ENCODE data around the gene COBL. TPM values are rescaled to one million over a fixed set of nuclear protein-coding genes. Genes with fewer than 3 reads are reported as not detected.

Gene COBL
- total RNA-seq = not detected

- ATAC-seq (peak; percentile 39 to 52), DNase-seq (ENCODE audit: low spot score in 2 of 2) (no peak)
- Mint-ChIP-seq H3K27ac (no peak within 1 kb of the TSS), H3K9me3 (no peaks in the 10 kb centered on the region), H3K36me3 (peaks cover 0 to 5% of the 10 kb centered on the region in 2 donors)
Observed at GRCh38 chr7:51316666-51317581, at the start of gene COBL. Gene COBL (minus strand): TSS chr7:51316809. CDS start chr7:51316633, 176 bp downstream.

- Mint-ChIP-seq H3K27ac (no peak overlapping the region), H3K36me3 (no peaks in the 10 kb centered on the region), H3K9me3 (peaks cover 9% of the 10 kb centered on the region in 2 donors)
- ATAC-seq (no peak), DNase-seq (ENCODE audit: low spot score in 2 of 2) (no peak)
Observed at GRCh38 chr7:51366172-51366728, 49.6 kb upstream of the COBL start.

- no peak overlapping the region for H3K27ac Mint-ChIP-seq
- H3K9me3 Mint-ChIP-seq = peaks cover 8% of the 10 kb centered on the region in 2 donors
- H3K36me3 Mint-ChIP-seq = no peaks in the 10 kb centered on the region
- ATAC-seq (no peak), DNase-seq (ENCODE audit: low spot score in 2 of 2) (no peak)
Observed at GRCh38 chr7:51357821-51358220, 41.2 kb upstream of the COBL start.

GRCh38 chr7:51356849-51357516 is 40.4 kb upstream of the COBL start:
- ATAC-seq = no peak
- H3K36me3 Mint-ChIP-seq = no peaks in the 10 kb centered on the region

GRCh38 chr7:51354897-51355296 is 38.3 kb upstream of the COBL start:
- no peak overlapping the region for H3K27ac Mint-ChIP-seq
- H3K36me3 Mint-ChIP-seq = no peaks in the 10 kb centered on the region
- DNase-seq (ENCODE audit: low spot score in 2 of 2) (no peak), ATAC-seq (no peak)
- H3K9me3 Mint-ChIP-seq = no peaks in the 10 kb centered on the region

More at GRCh38 chr7:51356849-51357516, 40.4 kb upstream of the COBL start:
- no peak for DNase-seq (ENCODE audit: low spot score in 2 of 2)
- H3K9me3 Mint-ChIP-seq = no peaks in the 10 kb centered on the region
- H3K27ac Mint-ChIP-seq = no peak overlapping the region

GRCh38 chr7:51354434-51354833 is 37.8 kb upstream of the COBL start:
- DNase-seq (ENCODE audit: low spot score in 2 of 2) (no peak), ATAC-seq (no peak)
- H3K9me3 Mint-ChIP-seq = no peaks in the 10 kb centered on the region
- no peaks in the 10 kb centered on the region for H3K36me3 Mint-ChIP-seq
- no peak overlapping the region for H3K27ac Mint-ChIP-seq

GRCh38 chr7:51352174-51353100 is 35.8 kb upstream of the COBL start:
- DNase-seq (ENCODE audit: low spot score in 2 of 2) (no peak), ATAC-seq (no peak)
- H3K36me3 Mint-ChIP-seq = no peaks in the 10 kb centered on the region
- peak overlapping the region in 1 of 2 donors; percentile 6 for H3K27ac Mint-ChIP-seq
- H3K9me3 Mint-ChIP-seq = no peaks in the 10 kb centered on the region

- Mint-ChIP-seq H3K27ac (no peak overlapping the region), H3K9me3 (no peaks in the 10 kb centered on the region), H3K36me3 (no peaks in the 10 kb centered on the region)
- no peak for ATAC-seq
- DNase-seq (ENCODE audit: low spot score in 2 of 2) = no peak
Observed at GRCh38 chr7:51351661-51352060, 35.1 kb upstream of the COBL start.

- Mint-ChIP-seq H3K36me3 (no peaks in the 10 kb centered on the region), H3K9me3 (no peaks in the 10 kb centered on the region), H3K27ac (no peak overlapping the region)
- ATAC-seq (no peak), DNase-seq (ENCODE audit: low spot score in 2 of 2) (no peak)
Observed at GRCh38 chr7:51350546-51350896, 33.9 kb upstream of the COBL start.

GRCh38 chr7:51349820-51350545 is 33.4 kb upstream of the COBL start:
- Mint-ChIP-seq H3K9me3 (no peaks in the 10 kb centered on the region), H3K27ac (no peak overlapping the region), H3K36me3 (no peaks in the 10 kb centered on the region)
- DNase-seq (ENCODE audit: low spot score in 2 of 2) = no peak
- no peak for ATAC-seq

GRCh38 chr7:51346126-51346525 is 29.5 kb upstream of the COBL start:
- no peak overlapping the region for H3K27ac Mint-ChIP-seq
- no peaks in the 10 kb centered on the region for H3K36me3 Mint-ChIP-seq
- no peaks in the 10 kb centered on the region for H3K9me3 Mint-ChIP-seq

GRCh38 chr7:51344406-51345138 is 28.0 kb upstream of the COBL start:
- DNase-seq (ENCODE audit: low spot score in 2 of 2) (no peak), ATAC-seq (no peak)
- H3K27ac Mint-ChIP-seq = no peak overlapping the region
- H3K9me3 Mint-ChIP-seq = no peaks in the 10 kb centered on the region
- no peaks in the 10 kb centered on the region for H3K36me3 Mint-ChIP-seq

More at GRCh38 chr7:51346126-51346525, 29.5 kb upstream of the COBL start:
- ATAC-seq (no peak), DNase-seq (ENCODE audit: low spot score in 2 of 2) (no peak)

GRCh38 chr7:51340936-51341335 is 24.3 kb upstream of the COBL start:
- no peak for ATAC-seq
- no peaks in the 10 kb centered on the region for H3K36me3 Mint-ChIP-seq
- H3K9me3 Mint-ChIP-seq = no peaks in the 10 kb centered on the region
- H3K27ac Mint-ChIP-seq = no peak overlapping the region
- DNase-seq (ENCODE audit: low spot score in 2 of 2) = no peak

GRCh38 chr7:51340029-51340838 is 23.6 kb upstream of the COBL start:
- no peak for ATAC-seq
- Mint-ChIP-seq H3K9me3 (no peaks in the 10 kb centered on the region), H3K36me3 (no peaks in the 10 kb centered on the region), H3K27ac (no peak overlapping the region)
- DNase-seq (ENCODE audit: low spot score in 2 of 2) = no peak

- Mint-ChIP-seq H3K36me3 (no peaks in the 10 kb centered on the region), H3K27ac (no peak overlapping the region), H3K9me3 (no peaks in the 10 kb centered on the region)
- DNase-seq (ENCODE audit: low spot score in 2 of 2) = no peak
- ATAC-seq = no peak
Observed at GRCh38 chr7:51335057-51335456, 18.4 kb upstream of the COBL start.
